Dermis microvascular lymphatic vessel endothelial cell (primary cell): ENCODE measurements around the gene ELANE. TPM values are rescaled to one million over a fixed set of nuclear protein-coding genes. Genes with fewer than 3 reads are reported as not detected.
"Not testable (repeated sequence)": the region's sequence is repeated elsewhere in the genome, so short reads cannot be mapped to it uniquely, and the experiment has no call there.

Experiments
- DNase-seq, 2 donors: peaks; one replicate each; pipeline versions ENCODE4 v3.0.0 to v3.0.0-alpha.2; 2010; ENCODE audit warnings: low read depth in 2 of 2
- total RNA-seq: library from RNA; depleted of rRNA; stranded (reverse); fragments of >200 nt; gene quantifications from 2 replicates; pipeline ENCODE4 v1.2.1, GENCODE V29; 2014

ELANE gene
- total RNA-seq, 1 donor from 2014 or later = not detected

DNA sequence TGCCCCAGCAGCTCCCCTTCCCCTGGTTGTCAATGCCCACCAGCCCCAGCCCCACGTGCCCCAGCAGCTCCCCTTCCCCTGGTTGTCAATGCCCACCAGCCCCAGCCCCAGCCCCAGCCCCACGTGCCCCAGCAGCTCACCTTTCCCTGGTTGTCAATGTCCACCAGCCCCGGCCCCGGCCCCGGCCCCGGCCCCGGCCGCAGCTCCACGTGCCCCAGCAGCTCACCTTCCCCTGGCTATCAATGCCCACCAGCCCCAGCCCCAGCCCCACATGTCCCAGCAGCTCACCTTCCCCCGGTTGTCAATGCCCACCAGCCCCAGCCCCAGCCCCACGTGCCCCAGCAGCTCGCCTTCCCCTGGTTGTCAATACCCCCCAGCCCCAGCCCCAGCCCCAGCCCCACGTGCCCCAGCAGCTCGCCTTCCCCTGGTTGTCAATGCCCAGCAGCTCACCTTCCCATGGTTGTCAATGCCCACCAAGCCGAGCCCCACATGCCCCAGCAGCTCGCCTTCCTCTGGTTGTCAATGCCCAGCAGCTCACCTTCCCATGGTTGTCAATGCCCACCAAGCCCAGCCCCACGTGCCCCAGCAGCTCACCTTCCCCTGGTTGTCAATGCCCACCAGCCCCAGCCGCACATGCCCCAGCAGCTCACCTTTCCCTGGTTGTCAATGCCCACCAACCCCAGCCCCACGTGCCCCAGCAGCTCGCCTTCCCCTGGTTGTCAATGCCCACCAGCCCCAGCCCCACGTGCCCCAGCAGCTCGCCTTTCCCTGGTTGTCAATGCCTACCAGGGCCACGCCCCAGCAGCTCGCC is 26.9 kb downstream of the ELANE start:
- DNase-seq = not testable (repeated sequence)

DNA sequence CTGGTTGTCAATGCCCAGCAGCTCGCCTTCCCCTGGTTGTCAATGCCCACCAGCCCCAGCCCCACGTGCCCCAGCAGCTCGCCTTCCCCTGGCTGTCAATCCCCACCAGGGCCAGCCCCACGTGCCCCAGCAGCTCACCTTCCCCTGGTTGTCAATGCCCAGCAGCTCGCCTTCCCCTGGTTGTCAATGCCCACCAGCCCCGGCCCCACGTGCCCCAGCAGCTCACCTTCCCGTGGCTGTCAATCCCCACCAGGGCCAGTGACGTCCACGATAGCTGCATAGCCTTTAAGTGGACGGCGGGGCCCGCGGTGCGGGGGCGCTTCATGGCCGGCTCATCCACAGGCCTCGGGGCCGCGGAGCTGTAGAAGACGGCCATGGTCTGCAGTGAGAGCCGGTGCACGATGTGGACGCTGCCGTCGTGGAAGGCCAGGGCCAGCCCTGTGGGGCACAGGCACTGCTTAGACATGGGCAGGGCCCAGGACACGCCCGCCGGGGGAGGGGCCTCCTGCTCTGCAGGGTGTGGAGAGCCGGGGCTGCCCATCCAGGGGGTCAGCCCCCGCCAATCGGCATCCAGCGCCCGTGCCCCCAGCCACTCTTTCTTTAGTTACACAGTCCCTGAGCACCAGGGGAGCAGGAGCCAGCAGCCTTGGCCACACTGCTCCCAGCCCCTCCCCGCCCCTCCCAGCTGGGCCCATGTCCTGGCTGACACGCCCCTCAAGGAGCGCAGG is 27.8 kb downstream of the ELANE start:
- DNase-seq = no peak

DNA sequence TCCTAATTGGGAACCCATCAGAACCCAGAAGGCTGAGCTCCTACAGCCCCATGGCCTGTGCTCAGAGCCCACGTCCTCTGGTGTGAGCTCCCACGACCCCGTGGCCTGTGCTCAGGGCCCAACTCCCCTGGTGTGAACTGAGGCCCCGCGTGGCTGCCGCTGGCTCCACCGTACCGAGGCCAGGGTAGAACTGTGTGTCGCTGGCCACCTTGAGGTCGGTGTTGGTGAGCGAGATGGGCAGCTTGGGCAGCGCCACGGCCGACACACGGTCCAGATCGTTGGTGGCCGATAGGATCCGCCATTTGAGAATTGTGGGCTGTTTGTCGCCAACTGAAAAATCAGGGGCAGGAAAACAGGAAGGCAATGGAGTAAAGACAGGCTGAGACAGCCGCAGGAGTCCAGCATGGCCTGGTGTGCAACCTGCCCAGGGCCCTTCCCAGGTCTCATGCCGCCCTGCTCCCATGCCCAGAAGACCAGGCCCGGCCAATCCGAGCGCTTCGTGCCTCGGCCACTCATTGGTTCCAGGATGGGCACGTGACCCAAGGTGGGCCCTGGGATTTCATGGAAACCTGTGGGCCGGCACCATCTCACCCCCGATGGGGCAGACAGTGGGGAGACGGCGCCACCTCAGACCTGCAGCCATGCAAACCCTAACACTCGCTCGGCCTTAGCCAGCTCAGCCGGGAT is 29.4 kb downstream of the ELANE start:
- no peak for DNase-seq

DNA sequence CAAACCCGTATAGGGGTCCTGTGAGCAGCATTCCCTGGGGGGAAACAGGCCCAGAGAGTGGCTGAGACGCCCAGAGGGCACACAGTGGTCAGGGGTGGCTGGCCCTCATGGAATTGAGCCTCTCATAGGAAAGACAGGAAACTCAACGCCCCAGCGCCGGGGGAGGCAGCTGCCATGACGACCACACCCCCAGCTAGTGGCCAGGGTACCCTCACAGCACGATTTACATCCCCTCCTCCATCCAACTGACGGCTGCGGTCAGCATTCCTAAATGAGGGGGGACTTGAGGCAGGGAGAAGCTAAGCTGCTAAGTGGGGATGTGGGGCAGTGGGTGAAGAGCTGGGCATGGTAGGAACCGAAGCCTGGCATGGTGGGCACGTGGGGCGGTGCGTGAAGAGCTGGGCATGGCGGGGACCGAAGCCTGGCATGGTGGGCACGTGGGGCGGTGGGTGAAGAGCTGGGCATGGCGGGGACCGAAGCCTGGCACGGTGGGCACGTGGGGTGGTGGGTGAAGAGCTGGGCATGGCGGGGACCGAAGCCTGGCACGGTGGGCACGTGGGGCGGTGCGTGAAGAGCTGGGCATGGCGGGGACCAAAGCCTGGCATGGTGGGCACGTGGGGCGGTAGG is 30.9 kb downstream of the ELANE start:
- DNase-seq = no peak

DNA sequence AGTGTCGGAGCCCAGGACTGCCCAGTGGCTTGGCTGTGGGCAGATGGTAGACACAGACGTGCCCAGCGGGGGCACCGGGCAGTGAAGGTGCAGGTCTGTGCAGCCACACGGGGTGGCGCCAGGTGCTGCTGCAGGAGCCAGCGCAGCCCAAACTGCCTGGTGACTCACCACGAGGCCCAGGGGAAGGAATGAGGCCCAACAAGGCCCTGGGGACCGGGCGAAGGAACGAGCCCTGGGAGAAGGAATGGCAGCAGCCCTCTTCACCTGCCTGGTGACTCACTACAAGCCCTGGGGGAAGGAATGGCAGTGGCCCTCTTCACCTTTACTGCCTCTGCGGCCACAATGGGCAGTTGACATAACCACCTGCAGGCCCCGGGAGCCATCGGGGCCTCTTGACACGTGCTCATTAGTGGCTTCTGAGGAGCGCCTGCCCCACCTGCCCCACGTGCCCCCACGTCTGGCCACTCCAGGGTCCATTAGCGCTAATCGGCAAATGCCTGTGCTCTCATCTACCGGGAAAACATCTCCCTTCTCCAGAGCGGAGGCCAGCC is 31.6 kb downstream of the ELANE start:
- DNase-seq = no peak

DNA sequence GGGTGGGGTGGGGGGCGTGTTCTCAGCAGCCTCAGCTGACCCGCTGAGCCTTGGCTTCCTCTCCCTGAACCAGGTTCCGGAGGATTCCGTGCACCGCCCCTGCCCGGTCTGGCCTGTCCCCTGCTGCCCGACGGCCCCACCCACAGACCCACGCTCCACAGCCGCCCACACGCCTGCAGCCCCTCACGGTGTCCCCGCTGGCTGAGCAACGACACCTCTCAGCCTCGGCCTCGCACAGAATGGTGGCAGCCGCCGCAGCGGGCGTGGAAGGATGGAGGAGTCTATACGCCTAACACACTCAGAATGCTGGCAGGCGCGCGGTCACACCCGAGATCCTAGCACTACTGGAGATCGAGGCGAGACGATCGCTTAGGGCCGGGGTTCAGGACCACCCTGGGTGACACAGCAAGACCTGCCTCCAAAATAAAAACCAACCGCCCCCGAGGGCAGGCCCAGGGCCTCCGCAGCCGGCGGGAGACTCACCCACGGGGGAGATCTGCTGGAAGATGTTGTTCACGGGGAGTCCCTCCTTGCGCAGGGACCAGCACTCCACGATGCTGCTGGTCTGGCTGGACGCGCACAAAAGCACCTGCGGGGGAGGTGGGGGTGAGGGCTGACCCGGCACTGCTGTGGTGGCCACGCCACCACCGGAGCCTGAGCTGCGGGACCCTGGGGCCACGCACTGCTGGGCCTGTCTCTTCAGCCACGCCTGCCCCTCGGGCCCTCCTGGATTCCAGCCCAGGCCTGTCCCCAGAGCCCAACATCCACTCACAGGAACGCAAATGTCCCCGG is 32.5 kb downstream of the ELANE start:
- DNase-seq = no peak

DNA sequence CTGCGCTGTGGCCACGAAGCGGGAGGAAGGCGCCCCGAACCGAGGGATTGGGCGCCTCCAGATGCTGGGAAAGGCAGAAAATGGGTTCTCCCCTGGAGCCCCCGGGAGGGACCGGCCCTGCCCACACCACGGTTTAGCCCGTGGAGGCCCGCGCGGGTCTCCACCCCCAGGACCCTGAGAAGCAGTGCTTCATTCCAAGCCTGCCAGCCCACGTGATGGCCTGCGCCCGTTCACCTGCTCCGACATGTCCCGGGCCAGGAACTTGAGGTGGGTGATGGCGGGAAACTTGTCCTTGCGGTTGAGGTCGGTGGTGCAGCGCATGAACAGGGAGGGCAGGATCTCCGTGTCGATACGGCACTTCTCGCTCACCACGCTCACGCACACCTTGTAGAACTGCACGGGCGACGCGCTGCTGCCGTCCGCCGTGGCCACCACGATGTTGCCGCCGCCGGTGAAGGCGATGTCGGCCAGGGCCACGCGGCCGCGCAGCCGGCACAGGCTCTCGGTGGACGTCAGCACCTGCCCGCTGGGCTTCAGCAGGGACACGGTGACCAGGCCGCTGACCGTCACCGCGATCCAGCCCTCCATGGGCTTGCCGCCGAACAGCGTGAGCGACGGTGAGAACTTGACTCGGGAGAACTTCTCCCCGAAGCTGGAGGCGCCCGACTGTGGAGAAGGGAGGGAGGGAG is 33.6 kb downstream of the ELANE start:
- no peak for DNase-seq

DNA sequence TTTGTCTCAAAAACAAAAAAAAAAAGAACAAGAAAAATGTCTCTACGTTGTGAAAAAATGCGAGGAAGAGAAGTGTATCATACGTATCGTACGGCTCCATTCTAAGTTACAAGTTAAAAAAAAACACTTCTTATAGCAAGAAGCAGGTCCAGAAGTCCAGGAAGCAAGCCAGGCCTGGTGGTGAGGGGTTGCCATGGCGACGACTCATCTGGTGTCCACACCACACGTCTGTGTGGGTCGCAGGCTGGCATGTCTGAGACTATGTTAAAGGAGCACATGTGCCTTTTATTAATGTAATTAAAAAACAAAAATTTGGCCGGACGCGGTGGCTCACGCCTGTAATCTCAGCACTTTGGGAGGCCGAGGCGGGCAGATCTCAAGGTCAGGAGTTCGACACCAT is 35.0 kb downstream of the ELANE start:
- DNase-seq = no peak

DNA sequence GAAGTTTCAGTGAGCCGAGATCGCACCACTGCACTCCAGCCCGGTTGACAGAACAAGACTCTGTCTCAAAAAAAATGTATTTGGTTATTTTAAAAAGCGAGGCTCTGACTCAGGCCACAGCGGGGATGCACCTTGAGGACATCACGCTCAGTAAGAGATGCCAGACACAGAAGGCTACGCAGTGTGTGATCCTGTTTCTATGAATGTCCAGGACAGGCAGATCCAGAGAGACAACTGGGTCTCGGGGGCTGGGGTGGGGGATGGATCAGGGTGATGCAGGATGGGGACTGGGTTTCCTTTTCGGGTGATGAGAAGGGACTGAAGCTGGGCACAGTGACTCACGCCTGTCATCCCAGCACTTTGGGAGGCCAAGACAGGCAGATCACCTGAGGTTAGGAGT is 35.5 kb downstream of the ELANE start:
- no peak for DNase-seq

DNA sequence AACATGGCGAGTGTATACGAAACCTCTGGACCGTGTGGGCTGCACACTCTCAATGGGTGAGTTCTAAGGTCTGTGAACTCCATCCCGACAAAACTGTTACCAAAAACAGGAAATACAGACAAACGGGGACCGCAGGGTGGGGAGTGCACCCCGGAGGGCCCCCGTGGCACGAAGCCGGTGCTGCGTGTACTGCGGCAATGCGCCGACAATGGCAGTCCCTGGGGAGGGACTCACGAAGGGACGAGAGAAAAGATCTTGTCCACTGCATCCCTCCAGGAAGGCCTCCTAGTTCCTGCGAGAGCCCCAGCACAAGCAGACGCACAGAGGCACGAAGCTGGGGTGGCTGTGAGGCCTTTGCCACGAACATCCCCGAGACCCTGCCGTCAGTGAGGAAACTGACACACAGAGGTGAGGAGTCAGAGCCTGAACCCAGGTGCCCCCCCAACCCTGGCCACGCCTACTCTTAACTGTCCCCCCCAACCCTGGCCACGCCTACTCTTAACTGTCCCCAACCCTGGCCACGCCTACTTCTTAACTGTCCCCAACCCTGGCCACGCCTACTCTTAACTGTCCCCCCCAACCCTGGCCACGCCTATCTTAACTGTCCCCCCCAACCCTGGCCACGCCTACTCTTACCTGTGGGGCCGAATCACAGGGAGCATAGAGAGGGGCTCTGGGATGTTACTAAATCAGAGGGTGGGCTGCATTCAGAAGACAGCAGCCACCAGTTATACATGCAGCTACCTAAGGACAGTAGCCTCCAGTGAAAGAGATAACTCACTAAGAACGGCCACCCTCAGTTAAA is 36.7 kb downstream of the ELANE start:
- DNase-seq = no peak

DNA sequence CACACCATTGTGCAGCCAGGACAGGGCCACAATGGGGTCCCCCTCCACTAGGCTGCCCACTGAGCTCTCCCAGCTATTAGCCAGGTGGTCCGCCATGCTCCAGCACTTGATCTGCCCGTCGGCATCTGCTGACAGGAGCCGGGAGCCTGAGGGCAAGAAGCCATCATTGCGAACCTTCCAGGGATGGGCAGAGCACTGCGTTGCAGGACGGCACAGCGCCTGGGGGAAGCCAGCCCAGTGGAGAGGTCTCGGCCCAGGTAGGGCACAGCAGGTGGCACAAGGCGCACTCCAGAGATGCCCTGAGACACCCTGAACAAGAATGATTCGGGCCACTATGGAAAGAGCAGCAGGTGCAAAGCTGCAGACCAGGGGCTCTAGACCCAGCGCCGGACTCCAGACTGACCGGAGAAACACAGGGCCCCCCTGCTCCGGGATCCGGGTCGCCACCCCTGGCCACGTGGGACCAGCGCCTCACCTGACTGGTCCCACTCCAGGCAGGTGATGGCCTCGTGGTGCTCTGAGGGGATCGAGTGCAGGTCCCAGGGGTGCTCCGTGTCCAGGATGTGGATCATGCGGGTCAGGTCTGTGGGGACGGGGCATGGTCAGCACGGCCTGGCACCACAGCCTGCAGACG is 37.7 kb downstream of the ELANE start:
- DNase-seq = no peak

DNA sequence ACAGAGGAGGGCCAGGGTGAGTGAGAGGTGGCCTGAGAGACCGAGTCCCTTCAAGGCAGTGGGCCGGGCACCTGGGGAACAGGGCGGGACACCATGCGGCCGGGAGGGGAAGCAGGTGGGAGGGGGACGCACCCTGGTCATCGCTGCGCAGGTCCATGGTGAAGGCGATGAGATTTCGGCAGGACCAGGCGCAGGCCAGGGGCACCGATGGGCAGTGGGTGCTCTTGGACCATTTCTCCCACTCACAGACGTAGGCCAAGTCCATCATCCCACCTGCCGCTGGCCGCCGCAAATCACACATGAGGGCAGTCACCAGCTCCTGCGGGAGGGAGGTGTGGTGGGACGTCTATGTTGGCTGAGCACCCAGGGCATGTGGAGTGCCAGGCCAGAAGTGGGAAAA is 38.7 kb downstream of the ELANE start:
- no peak for DNase-seq

DNA sequence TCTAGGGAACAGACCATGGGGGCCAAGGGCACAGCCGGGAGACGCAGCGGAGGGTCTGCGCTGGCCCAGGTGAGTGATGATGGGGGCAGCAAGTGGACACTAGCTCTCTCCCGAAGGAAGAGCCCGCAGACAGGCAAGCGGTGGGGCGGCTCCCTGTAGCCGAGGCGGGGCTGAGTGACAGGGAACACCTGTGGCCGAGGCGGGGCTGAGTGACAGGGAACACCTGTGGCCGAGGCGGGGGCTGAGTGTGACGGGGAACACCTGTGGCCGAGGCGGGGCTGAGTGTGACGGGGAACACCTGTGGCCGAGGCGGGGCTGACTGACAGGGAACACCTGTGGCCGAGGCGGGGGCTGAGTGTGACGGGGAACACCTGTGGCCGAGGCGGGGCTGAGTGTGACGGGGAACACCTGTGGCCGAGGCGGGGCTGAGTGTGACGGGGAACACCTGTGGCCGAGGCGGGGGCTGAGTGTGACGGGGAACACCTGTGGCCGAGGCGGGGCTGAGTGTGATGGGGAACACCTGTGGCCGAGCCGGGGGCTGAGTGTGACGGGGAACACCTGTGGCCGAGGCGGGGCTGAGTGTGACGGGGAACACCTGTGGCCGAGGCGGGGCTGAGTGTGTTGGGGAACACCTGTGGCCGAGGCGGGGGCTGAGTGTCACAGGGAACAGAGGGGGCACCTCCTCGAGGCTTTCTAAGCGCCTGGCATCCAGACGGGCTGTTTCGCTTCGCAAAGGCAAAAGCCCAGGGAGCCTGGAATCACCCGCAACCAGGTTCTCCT is 39.5 kb downstream of the ELANE start:
- not testable (repeated sequence) for DNase-seq

DNA sequence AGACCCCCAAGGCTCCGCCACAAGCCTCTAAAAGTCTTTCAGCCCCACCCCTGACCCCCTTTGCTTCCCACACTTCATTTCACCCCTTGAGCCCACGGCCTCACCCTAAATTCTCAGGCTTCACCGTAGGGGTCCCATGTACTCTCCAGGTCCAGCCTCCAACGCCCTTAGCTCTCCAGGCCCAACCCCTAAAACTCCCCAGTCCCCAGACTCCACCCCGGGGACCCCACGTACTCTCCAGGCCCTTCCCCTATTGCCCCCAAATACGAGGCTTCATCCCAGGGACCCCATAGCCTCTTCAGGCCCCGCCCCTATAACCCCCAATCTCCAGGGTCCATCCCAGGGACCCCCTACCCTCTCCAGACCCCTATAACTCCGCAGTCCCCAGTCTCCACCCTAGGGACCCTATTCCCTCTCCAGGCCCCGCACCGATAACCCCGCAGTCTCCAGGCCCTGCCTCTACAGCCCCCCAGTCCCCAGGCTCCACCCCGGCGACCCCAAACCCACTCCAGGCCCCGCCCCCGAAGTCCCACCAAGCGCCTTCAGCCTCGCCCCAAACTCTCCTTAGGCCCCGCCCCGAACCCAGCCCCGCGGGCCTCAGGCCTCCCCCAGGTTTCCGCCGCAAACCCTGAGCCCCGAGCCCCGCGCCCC is 40.3 kb downstream of the ELANE start:
- DNase-seq = no peak

DNA sequence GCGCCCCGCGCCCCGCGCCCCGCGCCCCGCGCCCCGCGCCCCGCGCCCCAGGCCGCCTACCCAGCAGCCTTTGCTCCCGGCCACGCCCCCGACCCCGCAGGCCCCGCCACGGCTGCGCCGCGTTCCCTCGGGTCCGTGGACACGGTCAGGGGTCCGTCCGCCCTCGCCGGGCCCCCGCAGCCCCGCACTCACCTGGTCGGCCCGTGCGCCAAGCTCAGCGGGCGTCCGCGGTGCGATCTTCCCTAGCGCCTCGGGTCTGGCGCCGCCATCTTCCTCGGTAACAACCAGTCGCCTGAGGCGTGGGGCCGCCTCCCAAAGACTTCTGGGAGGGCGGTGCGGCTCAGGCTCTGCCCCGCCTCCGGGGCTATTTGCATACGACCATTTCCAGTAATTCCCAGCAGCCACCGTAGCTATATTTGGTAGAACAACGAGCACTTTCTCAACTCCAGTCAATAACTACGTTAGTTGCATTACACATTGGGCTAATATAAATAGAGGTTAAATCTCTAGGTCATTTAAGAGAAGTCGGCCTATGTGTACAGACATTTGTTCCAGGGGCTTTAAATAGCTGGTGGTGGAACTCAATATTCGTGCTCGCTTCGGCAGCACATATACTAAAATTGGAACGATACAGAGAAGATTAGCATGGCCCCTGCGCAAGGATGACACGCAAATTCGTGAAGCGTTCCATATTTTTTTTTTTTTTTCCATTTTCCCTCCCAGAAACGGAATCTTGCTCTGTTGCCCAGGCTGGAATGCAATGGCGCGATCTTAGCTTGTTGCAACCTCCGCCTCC is 41.0 kb downstream of the ELANE start, which contains the start of the genes MED16 and RNU6-9:
Gene MED16, minus strand, starts transcription at position 294 of the 796 bp plus-strand sequence. CDS start 2,056 bp downstream, outside the sequence.
Gene RNU6-9, plus strand, starts transcription at position 591 of the 796 bp plus-strand sequence.
- peak; percentile 86 to 94 for DNase-seq

DNA sequence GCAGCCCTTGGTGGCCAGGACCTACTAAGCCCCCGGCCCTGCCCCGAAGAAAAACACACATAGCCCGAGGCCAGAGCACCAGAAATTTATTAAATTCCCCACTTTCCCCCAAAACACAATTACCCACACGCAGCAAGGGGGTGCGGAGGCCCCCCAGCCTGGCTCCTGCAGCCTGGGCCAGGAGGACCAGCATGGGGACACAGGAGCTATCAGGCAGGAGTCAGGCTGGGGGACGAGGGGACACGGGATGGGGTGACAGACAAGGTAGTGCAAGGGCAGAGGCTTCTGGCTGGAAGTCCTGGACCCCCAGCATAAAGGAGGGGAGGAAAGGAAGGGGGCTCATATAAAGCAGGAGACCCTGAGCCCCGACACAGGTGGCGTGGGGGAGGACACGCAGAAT is 44.3 kb downstream of the ELANE start:
- DNase-seq = no peak
